HG02642 (cell line): ENCODE data around the gene CCSER1.
A peak's percentile ranks its signal among the peaks of the same experiment; 100 is the strongest.
"Not testable (repeated sequence)": the region's sequence is repeated elsewhere in the genome, so short reads cannot be mapped to it uniquely, and the experiment has no call there.

Experiments
- ATAC-seq: cut with Tn5 transposase; IDR thresholded peaks from one replicate; pipeline ENCODE4 v1.9.1; 2021; ENCODE audit warnings: mild to moderate bottlenecking; ENCODE audit not compliant: unreplicated experiment, poor library complexity

The CCSER1 gene

GRCh38 chr4:90875791-90876190, 748.6 kb downstream of the CCSER1 start:
- no peak for ATAC-seq

DNA sequence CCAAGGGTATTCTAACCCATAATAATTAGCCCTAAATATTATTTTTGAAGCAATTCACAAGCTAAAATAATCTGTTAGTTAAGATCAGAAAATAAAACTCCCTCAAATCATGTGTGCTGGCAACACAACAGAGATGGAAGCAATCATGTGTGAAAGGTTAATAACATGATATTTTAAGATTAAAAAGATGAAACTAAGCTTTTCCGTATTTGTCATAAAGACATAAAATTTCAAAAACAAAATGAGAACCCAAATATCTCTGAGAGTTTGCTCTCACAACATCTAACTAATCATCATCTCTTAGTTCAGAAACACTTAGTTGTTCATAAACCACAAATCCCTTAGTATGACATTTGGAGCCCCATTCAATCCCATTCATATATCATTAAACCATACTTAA, 749.1 kb downstream of the CCSER1 start:
- ATAC-seq: no peak

DNA sequence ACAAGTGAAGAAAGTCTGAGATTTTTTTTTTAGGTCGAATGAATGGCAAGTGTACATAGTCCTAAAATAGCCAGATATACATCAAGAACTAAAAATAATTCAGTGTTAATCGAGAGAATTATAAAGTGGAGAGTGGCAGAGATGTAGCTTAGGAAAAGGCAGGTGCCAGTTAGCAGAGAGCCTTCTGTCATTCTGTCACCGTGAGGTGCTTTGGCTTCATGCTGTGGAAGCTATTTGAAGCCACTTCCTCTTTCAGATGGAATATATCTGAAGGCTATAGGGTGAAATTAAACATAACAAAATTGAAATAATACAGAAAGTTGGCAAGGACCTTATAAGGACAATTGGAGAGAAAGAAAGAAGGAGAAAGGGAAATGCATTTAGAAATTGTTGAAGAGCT, 756.3 kb downstream of the CCSER1 start:
- ATAC-seq: peak; percentile 63

- ATAC-seq: no peak
These were observed 761.4 kb downstream of the CCSER1 start for GRCh38 chr4:90888571-90888970.

DNA sequence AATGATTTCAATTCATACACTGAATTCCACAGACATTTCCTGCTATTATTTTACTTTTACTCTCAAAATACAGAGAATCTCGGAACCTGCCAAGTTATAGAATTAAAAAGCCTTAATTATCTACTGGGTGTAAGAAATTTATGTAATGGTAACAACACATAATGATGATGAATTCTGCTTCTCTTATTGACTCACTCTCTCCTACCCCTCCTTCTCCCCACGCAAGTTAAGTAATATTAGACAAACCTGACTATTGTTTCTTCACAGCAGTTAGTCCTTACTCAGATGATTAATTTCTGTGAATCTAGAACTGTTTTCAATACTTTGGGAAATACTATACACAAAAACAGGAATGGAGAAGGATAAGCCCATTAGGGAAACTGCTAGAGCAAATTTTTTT, 762.0 kb downstream of the CCSER1 start:
- ATAC-seq: no peak

DNA sequence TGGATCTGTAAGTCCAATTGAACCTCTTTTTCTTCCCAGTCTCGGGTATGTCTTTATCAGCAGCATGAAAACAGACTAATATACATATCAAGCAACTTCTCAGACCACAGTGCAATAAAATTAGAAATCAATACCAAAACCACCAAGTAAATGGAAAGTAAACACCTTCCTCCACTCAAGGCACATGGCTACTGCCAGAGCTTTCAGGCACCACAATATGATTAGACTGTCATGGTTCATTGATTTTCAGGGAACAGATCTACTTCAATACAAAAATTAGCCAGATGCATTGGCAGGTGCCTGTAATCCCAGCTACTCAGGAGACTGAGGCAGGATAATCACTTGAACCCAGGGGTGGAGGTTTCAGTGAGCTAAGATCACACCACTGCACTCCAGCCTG, 776.2 kb downstream of the CCSER1 start:
- not testable (repeated sequence) for ATAC-seq

DNA sequence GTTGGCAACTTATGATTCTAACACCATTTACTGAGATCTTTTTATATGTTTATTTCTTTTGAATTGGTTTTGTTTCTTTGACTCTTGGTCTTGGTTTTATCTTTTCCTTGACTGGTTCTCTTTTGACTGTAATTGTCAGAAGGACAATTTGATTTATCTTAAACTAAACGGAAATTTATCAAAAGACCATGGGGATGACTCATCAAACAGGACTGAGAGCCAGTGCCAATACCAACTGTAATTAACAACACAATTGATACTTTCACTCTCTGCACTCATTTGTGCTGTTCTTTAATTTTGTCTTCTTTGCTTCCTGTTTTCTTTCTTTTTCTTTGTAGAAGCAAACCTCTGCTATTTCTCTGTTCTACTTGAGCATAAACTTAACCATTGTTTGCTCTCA, 776.8 kb downstream of the CCSER1 start:
- ATAC-seq: no peak

DNA sequence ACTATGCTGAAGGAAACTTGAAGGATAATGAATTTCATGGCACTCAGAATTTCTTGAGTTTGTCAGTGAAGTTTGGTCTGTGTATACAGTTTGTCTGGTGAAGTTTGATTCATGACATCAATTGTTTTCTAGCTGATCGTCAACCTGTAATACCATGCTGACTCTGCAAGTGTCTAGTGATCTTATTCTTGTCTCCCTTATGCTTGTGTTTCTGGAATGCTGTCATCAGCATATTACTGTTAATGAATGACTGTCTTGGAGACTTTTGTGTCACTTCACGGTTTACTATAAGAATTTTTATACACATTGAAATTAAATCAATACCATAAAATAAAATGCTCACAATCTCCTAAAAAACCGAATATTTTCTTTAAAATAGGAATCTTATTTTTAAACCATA, 779.0 kb downstream of the CCSER1 start:
- no peak for ATAC-seq

DNA sequence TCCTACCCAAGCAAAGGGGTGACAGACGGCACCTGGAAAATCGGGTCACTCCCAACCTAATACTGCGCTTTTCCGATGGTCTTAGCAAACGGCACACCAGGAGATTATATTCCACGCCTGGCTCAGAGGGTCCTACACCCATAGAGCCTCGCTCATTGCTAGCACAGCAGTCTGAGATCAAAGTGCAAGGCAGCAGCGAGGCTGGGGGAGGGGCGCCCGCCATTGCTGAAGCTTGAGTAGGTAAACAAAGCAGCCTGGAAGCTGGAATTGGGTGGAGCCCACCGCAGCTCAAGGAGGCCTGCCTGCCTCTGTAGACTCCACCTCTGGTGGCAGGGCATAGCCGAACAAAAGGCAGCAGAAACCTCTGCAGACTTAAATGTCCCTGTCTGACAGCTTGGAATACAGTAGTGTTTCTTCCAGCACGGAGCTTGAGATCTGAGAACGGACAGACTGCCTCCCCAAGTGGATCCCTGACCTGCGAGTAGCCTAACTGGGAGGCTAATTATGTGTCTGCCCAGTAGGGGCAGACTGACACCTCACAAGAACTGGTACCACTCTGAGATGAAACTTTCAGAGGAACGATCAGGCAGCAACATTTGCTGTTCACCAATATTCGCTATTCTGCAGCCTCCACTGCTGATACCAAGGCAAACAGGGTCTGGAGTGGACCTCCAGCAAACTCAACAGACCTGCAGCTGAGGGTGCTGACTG, 784.7 kb downstream of the CCSER1 start:
- not testable (repeated sequence) for ATAC-seq

DNA sequence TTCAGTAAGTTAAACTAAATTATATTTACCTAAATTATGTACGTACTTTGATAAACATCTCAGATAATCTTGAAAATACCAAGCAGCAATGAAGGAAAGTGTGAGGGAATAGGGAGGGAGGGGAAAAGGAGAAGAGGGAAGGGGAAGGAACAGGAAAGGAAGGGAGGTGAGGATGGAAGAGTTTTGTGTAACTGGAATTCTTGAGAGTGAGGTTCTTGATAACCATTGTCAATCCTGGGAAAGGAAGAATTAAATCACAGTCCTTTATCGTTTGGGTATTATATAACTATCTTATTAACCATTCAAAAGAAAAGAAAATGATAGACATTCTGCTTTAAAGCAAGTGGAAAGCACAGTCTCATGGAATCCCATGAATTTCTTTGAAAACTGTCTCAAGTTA, 795.0 kb downstream of the CCSER1 start:
- ATAC-seq: no peak

DNA sequence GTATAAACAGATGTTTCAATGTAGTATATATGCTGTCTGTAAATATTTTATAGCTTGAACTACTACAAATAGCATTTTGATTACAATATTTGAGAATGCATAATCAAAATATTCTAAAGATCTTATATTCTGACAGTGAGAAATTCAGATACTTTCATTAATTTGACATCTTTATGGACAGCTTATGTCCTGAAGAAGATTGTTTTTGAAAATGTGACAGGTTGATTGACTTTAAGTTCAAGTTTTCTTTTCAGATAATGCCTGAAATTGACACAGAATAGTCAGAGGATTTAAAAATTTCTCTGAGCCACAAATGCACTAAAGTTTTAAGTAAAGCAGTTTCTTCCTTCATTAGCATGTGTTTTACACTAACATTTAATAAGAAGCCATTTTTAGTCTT, 799.8 kb downstream of the CCSER1 start:
- no peak for ATAC-seq

- ATAC-seq: no peak
These were observed 816.1 kb downstream of the CCSER1 start for GRCh38 chr4:90943311-90943710.

DNA sequence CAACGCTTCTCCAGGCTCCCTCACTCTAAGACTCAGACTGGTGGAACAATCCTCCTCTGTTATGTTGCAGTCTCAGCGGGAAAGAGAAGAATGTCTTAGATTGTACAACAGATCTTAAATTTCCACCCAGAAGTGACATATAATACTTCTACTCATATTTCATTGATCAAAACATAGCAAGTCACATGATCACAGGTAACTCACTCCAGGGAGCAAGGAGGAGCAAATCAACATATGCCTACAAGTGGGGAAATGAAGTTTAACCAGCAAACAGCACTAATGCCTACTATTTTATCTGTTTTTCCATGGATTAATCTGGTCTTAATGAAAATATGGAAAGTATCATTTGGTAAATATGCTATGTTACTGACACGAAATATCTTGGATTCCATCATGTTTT, 819.8 kb downstream of the CCSER1 start:
- no peak for ATAC-seq

GRCh38 chr4:90950385-90950841, 823.2 kb downstream of the CCSER1 start:
- ATAC-seq: no peak

DNA sequence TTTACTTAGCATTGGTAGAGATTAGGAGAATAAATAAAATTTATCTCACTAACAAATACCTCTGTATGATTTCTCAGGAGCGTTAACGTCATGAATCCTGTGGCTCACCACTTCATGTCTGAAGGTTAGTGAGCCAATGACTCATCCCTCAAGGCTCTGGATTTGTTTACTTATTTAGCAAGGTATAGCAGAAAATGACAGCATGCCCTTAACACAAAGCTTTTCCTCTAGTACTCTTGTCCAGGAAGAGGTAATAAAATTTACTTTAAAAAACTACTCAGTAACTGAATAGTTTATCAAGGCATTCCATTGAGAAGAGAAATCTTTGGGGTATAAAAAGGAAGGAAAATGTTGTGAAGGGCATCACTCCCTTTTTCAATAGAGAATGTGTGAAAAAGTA, 823.8 kb downstream of the CCSER1 start:
- no peak for ATAC-seq

GRCh38 chr4:90958256-90958895, 831.2 kb downstream of the CCSER1 start:
- no peak for ATAC-seq

- no peak for ATAC-seq
These were observed 833.2 kb downstream of the CCSER1 start for GRCh38 chr4:90960433-90960832.

- no peak for ATAC-seq
These were observed 833.6 kb downstream of the CCSER1 start for GRCh38 chr4:90960840-90961239.

- ATAC-seq: no peak
These were observed 842.8 kb downstream of the CCSER1 start for GRCh38 chr4:90970021-90970420.

- no peak for ATAC-seq
These were observed 850.5 kb downstream of the CCSER1 start for GRCh38 chr4:90977726-90978125.

DNA sequence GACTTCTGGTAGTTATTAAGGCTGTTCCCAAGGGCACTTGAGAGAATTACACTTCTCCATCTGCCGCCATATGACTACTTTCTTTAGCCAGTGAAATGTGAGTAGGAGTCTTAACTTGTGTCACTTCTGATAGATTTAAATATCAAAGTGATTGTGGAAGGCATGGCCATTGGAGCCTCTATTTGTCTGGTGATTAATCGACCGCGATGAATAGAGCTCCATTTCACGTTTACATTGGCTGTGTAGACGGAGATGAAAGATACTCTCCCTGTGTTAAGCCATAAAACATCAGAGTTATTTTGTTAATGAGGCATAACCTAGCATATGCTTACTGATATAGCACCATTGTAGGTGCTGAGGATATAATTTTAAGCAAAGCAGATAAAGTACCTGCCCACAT, 852.4 kb downstream of the CCSER1 start:
- no peak for ATAC-seq

GRCh38 chr4:90982813-90983212, 855.6 kb downstream of the CCSER1 start:
- no peak for ATAC-seq
